ENCODE results near the gene CDPF1. TPM values are rescaled to one million over a fixed set of nuclear protein-coding genes. Genes with fewer than 3 reads are reported as not detected.
"Not testable (repeated sequence)": the region's sequence is repeated elsewhere in the genome, so short reads cannot be mapped to it uniquely, and the experiment has no call there.

The CDPF1 gene
- total RNA-seq, 8 experiments from 2014 or later, result 5.1 to 10.4 (median 9.6) TPM

DNA sequence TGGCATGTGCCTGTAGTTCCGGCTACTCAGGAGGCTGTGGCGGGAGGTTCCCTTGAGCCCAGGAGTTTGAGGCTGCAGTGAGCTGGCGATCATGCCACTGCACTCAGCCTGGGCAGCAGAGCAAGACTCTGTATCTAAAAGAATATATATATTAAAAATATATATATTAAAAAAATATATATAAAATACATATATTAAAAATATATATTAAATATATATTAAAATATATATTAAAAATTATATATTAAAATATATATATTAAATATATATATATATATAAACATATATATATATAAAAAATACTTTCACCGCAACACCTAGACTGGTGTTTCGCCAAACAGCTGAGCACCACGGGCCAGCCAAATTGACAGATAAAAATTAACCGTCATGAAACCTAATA, 26.5 kb upstream of the CDPF1 start:
- 92 to 100% (median 98%) methylated on average over 2 to 7 of the region's 7 CpGs; no CpG with 5 or more reads in 1 of the 10 experiments for WGBS, 10 experiments
- no peak overlapping the region for H3K27ac ChIP-seq
- ATAC-seq (replicated peaks in 6 of 8), result no peak
- in situ Hi-C loops (cut with MboI; ENCODE audit: low pct_unique_long_range_greater_than_20kb in 2 of 9, low sequenced_read_pairs in 9 of 9, unreplicated experiment in 9 of 9), result no loop called here
- H3K4me3 ChIP-seq, result no peak overlapping the region
- H3K4me1 ChIP-seq (replicated peaks in 1 of 2), result no peaks in the 10 kb centered on the region

DNA sequence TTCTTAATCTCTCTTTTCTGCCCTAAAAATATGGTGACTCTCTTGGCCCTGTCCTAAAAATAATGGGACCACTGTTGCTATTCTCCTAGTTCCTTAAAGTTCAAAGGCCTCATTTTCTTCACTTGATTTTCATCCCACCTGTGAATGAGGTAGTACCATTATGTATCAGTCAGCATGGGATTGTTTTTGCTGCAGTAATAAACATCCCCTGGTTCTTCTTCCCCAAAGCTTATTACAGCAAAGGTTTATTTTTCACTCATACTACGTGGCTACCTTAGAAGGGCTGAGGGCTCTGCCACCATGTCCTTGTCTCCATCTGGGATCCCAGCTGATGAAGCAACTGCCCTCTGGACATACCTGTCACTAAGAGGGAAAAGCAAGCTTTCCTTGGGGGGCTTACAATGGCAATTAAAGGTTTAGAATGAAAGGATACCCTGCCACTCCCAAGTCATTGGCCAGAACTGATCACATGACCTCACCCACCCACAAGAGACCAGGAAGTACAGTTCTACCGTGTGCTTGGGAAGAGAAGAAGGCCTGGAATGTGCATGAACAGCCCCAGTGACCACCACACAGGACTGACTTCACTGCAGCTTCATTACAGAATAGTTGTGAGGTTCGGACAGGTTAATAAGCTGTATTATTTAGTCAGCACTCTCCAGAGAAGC, 25.5 kb upstream of the CDPF1 start:
- in situ Hi-C loops (cut with MboI; ENCODE audit: low pct_unique_long_range_greater_than_20kb in 2 of 9, low sequenced_read_pairs in 9 of 9, unreplicated experiment in 9 of 9), result no loop called here
- no peak overlapping the region for H3K4me3 ChIP-seq
- H3K4me1 ChIP-seq (replicated peaks in 1 of 2), result no peaks in the 10 kb centered on the region
- no peak for ATAC-seq (replicated peaks in 6 of 8)
- WGBS, 10 experiments, result 67 to 100% (median 85%) methylated on average over 1 to 3 of the region's 3 CpGs; no CpG with 5 or more reads in 4 of the 10 experiments
- H3K27ac ChIP-seq, result no peak overlapping the region

- ATAC-seq (replicated peaks in 6 of 8), result no peak
- 81 to 100% (median 94%) methylated on average over 2 to 8 of the region's 8 CpGs; no CpG with 5 or more reads in 2 of the 10 experiments for WGBS, 10 experiments
- Histone ChIP-seq H3K4me1 (replicated peaks in 1 of 2) (no peaks in the 10 kb centered on the region), H3K4me3 (no peak overlapping the region), H3K27ac (no peak overlapping the region)
- in situ Hi-C loops (cut with MboI; ENCODE audit: low pct_unique_long_range_greater_than_20kb in 2 of 9, low sequenced_read_pairs in 9 of 9, unreplicated experiment in 9 of 9), result no loop called here
Measured at GRCh38 chr22:46274381-46274780, 24.3 kb upstream of the CDPF1 start.

DNA sequence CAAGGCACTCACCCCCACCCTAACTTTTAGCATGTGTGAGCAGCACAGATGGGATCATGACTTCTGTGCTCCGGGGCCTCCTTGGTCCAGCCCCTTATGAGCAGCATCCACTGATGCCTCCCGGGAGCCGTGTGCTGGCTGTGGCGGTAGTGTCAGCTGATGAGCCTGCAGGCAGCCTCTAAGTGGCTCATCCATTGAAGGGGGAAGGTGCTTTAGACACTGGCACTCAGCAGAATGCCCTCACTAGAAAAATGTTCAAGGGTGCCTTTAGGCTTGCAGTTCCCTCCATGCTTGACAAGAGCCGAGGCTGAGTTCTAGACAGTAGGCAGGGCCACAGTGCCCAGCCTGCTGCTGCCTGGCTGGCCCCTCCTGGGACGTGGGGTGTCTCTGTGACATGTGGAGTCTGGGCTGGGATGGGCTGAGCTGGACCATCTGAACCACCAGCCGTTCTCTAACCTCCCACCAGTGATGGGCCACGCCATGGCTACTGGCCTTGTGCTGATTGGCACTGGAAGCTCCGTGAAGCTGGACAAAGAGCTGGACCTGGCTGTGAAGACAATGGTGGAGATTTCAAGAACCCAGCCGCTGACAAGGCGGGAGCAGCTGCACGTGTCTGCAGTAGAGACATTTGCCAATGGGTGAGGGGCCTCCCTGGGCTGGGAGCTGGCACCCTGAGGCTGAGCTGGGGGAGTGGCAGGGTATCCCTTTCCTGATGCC, 23.5 kb upstream of the CDPF1 start:
- no peak overlapping the region for H3K27ac ChIP-seq
- in situ Hi-C loops (cut with MboI; ENCODE audit: low pct_unique_long_range_greater_than_20kb in 2 of 9, low sequenced_read_pairs in 9 of 9, unreplicated experiment in 9 of 9), result no loop called here

GRCh38 chr22:46272762-46273431, 22.8 kb upstream of the CDPF1 start:
- peak in 1 of 8 experiments; percentile 4 for ATAC-seq (replicated peaks in 6 of 8)
- WGBS, 10 experiments, result 80 to 100% (median 100%) methylated on average over 1 to 2 of the region's 12 CpGs; no CpG with 5 or more reads in 5 of the 10 experiments
- H3K4me3 ChIP-seq, result no peak overlapping the region
- H3K27ac ChIP-seq, result no peak overlapping the region
- no peaks in the 10 kb centered on the region for H3K4me1 ChIP-seq (replicated peaks in 1 of 2)
- in situ Hi-C loops (cut with MboI; ENCODE audit: low pct_unique_long_range_greater_than_20kb in 2 of 9, low sequenced_read_pairs in 9 of 9, unreplicated experiment in 9 of 9), result no loop called here

More for the DNA sequence above, 23.5 kb upstream of the CDPF1 start:
- H3K4me3 ChIP-seq, result no peak overlapping the region
- 40 to 72% methylated on average over 1 to 3 of the region's 12 CpGs; no CpG with 5 or more reads in 8 of the 10 experiments for WGBS, 10 experiments
- H3K4me1 ChIP-seq (replicated peaks in 1 of 2), result no peaks in the 10 kb centered on the region
- ATAC-seq (replicated peaks in 6 of 8), result peak in 3 of 8 experiments; percentile 33 to 39 (median 35)

- Histone ChIP-seq H3K27ac (no peak overlapping the region), H3K4me1 (replicated peaks in 1 of 2) (no peaks in the 10 kb centered on the region), H3K4me3 (no peak overlapping the region)
- in situ Hi-C loops (cut with MboI; ENCODE audit: low pct_unique_long_range_greater_than_20kb in 2 of 9, low sequenced_read_pairs in 9 of 9, unreplicated experiment in 9 of 9), result no loop called here
- 80 to 100% (median 96%) methylated on average over 1 to 5 of the region's 8 CpGs; no CpG with 5 or more reads in 4 of the 10 experiments for WGBS, 10 experiments
- no peak for ATAC-seq (replicated peaks in 6 of 8)
Measured at GRCh38 chr22:46272196-46272595, 22.1 kb upstream of the CDPF1 start.

GRCh38 chr22:46269564-46269963, 19.5 kb upstream of the CDPF1 start:
- ATAC-seq (replicated peaks in 6 of 8), result no peak
- Histone ChIP-seq H3K4me3 (no peak overlapping the region), H3K27ac (no peak overlapping the region), H3K4me1 (replicated peaks in 1 of 2) (no peaks in the 10 kb centered on the region)
- WGBS, 10 experiments, result 80 to 97% (median 86%) methylated on average over 3 to 7 of the region's 11 CpGs; no CpG with 5 or more reads in 5 of the 10 experiments
- in situ Hi-C loops (cut with MboI; ENCODE audit: low pct_unique_long_range_greater_than_20kb in 2 of 9, low sequenced_read_pairs in 9 of 9, unreplicated experiment in 9 of 9), result no loop called here

DNA sequence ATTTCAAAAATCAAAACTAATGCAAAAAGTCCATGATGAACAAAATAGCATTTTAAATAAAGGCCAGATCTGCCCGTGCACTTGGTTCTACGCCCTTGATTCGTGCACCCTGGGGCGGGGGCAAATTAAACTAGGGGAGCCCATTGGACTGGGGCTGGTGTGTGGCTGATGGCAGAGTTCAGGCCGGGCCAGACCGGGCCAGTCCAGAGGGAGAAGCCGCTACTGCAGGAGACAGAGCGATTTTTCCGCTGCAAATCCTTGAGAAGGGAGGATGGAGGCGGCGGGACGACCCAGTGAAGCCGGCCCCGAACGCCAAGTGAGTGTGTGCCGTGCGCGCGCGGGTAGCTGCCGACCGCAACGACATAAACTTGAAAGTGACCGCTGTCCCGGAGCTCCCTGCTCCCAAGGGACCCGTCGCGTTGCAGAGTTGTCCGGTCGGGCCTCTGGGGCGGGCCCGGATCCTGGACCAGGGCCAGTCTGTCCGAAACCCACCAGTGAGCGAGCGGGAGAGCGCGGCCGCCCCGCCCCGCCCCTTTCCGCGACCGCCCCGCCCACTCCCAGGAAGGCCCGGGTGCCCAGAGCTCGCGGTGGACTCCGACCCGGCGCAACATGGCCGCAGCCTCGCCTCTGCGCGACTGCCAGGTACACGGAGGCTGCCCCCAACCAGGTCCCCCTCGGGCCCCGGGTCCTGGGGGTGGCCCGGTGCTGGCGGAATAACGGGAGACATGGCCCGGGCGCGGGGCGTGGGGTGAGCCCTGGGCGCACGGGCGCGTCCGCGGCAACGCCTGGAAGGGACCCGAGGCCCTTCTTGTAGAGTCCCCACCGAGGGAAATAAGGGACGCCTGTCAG, 17.6 kb upstream of the CDPF1 start, which contains the start of gene TTC38:
Gene TTC38 (plus strand): TSS at position 578 of the 849 bp plus-strand sequence. CDS start 32 bp downstream, at position 610.
- H3K4me3 ChIP-seq, result peak within 1 kb of the TSS; percentile 32 to 73 (median 54)
- 0 to 19% (median 6%) methylated on average over 1 to 11 of the region's 74 CpGs; no CpG with 5 or more reads in 5 of the 10 experiments for WGBS, 10 experiments
- ATAC-seq (replicated peaks in 6 of 8), result peak; percentile 92 to 97 (median 96)
- peak within 1 kb of the TSS in 1 of 2 donors; percentile 19 for H3K27ac ChIP-seq
- H3K4me1 ChIP-seq (replicated peaks in 1 of 2), result no peaks in the 10 kb centered on the region
- in situ Hi-C loops (cut with MboI; ENCODE audit: low pct_unique_long_range_greater_than_20kb in 2 of 9, low sequenced_read_pairs in 9 of 9, unreplicated experiment in 9 of 9), result no loop called here

GRCh38 chr22:46265627-46266026, 15.5 kb upstream of the CDPF1 start:
- 61 to 79% (median 64%) methylated on average over 2 to 4 of the region's 4 CpGs; no CpG with 5 or more reads in 6 of the 10 experiments for WGBS, 10 experiments
- H3K4me3 ChIP-seq; ATAC-seq (replicated peaks in 6 of 8); in situ Hi-C loops (cut with MboI; ENCODE audit: low pct_unique_long_range_greater_than_20kb in 2 of 9, low sequenced_read_pairs in 9 of 9, unreplicated experiment in 9 of 9); H3K27ac ChIP-seq; H3K4me1 ChIP-seq (replicated peaks in 1 of 2): not testable (repeated sequence)

- ATAC-seq (replicated peaks in 6 of 8); H3K27ac ChIP-seq; H3K4me1 ChIP-seq (replicated peaks in 1 of 2); H3K4me3 ChIP-seq; in situ Hi-C loops (cut with MboI; ENCODE audit: low pct_unique_long_range_greater_than_20kb in 2 of 9, low sequenced_read_pairs in 9 of 9, unreplicated experiment in 9 of 9): not testable (repeated sequence)
- 89 to 100% (median 100%) methylated on average over 1 to 4 of the region's 6 CpGs; no CpG with 5 or more reads in 6 of the 10 experiments for WGBS, 10 experiments
Measured at GRCh38 chr22:46264520-46264919, 14.4 kb upstream of the CDPF1 start.

- in situ Hi-C loops (cut with MboI; ENCODE audit: low pct_unique_long_range_greater_than_20kb in 2 of 9, low sequenced_read_pairs in 9 of 9, unreplicated experiment in 9 of 9), result no loop called here
- Histone ChIP-seq H3K4me3 (peak within 1 kb of the TSS in 3 of 5 donors; percentile 13 to 17 (median 15)), H3K27ac (no peak within 1 kb of the TSS), H3K4me1 (replicated peaks in 1 of 2) (no peaks in the 10 kb centered on the region)
- 14 to 80% (median 61%) methylated on average over 1 to 7 of the region's 30 CpGs; no CpG with 5 or more reads in 7 of the 10 experiments for WGBS, 10 experiments
- ATAC-seq (replicated peaks in 6 of 8), result no peak
Measured at GRCh38 chr22:46263216-46263590, 13.1 kb upstream of the CDPF1 start, which contains the start of gene PKDREJ. TSS of gene PKDREJ (minus strand) at chr22:46263343. CDS start at chr22:46263322, 21 bp downstream.
